ENCODE results near the gene ATP8B3.

Gene ATP8B3

GRCh38 chr19:1811942-1812425, at the start of gene ATP8B3:
TSS of gene ATP8B3 (minus strand) at chr19:1812276. CDS start at chr19:1811736, 540 bp downstream.
- peak in 7 of 56 donors; percentile 17 to 86 (median 50) for DNase-seq

- DNase-seq, result no peak
Observed at GRCh38 chr19:1861599-1862031, 49.5 kb upstream of the ATP8B3 start.

- DNase-seq, result peak in 2 of 56 donors; percentile 16 to 17
Observed at GRCh38 chr19:1860821-1861598, 48.9 kb upstream of the ATP8B3 start.

- peak in 38 of 56 donors; percentile 17 to 84 (median 39) for DNase-seq
Observed at GRCh38 chr19:1860042-1860775, 48.1 kb upstream of the ATP8B3 start.

- DNase-seq, result peak in 9 of 56 donors; percentile 5 to 37 (median 17)
Observed at GRCh38 chr19:1859331-1859781, 47.3 kb upstream of the ATP8B3 start.

- peak in 1 of 56 donors; percentile 37 for DNase-seq
Observed at GRCh38 chr19:1858412-1859081, 46.5 kb upstream of the ATP8B3 start.

GRCh38 chr19:1857648-1858326, 45.7 kb upstream of the ATP8B3 start:
- peak in 3 of 56 donors; percentile 16 to 34 (median 17) for DNase-seq

- DNase-seq, result peak in 28 of 56 donors; percentile 5 to 75 (median 32)
Observed at GRCh38 chr19:1856698-1857603, 44.9 kb upstream of the ATP8B3 start.

GRCh38 chr19:1856345-1856697, 44.2 kb upstream of the ATP8B3 start:
- no peak for DNase-seq

- DNase-seq, result no peak
Observed at GRCh38 chr19:1855828-1856255, 43.8 kb upstream of the ATP8B3 start.

GRCh38 chr19:1855040-1855827, 43.2 kb upstream of the ATP8B3 start:
- DNase-seq, result peak in 47 of 56 donors; percentile 7 to 81 (median 46)

- no peak for DNase-seq
Observed at GRCh38 chr19:1854542-1855039, 42.5 kb upstream of the ATP8B3 start.

GRCh38 chr19:1854039-1854541, 42.0 kb upstream of the ATP8B3 start:
- no peak for DNase-seq

GRCh38 chr19:1853295-1854038, 41.4 kb upstream of the ATP8B3 start:
- peak in 32 of 56 donors; percentile 12 to 71 (median 30) for DNase-seq

- no peak for DNase-seq
Observed at GRCh38 chr19:1852581-1853128, 40.6 kb upstream of the ATP8B3 start.

GRCh38 chr19:1851654-1852580, 39.8 kb upstream of the ATP8B3 start:
- peak in 33 of 56 donors; percentile 10 to 82 (median 48) for DNase-seq
